ENCODE data around the gene PLK1.

PLK1 gene

GRCh38 chr16:23666571-23667354, 11.9 kb upstream of the PLK1 start:
- Histone ChIP-seq H3K9me3 (no peaks in the 10 kb centered on the region), H3K27me3 (no peaks in the 10 kb centered on the region), H3K36me3 (peaks cover 100% of the 10 kb centered on the region), H3K4me1 (ENCODE audit: control insufficient read depth in 1 of 2, insufficient read depth in 1 of 2, low read depth in 1 of 2, low read length in 1 of 2) (no peaks in the 10 kb centered on the region), H3K4me3 (ENCODE audit: low read depth in 1 of 2, low read length in 1 of 2) (no peak overlapping the region), H3K27ac (no peak overlapping the region)
- TF ChIP-seq, protein P1, sequence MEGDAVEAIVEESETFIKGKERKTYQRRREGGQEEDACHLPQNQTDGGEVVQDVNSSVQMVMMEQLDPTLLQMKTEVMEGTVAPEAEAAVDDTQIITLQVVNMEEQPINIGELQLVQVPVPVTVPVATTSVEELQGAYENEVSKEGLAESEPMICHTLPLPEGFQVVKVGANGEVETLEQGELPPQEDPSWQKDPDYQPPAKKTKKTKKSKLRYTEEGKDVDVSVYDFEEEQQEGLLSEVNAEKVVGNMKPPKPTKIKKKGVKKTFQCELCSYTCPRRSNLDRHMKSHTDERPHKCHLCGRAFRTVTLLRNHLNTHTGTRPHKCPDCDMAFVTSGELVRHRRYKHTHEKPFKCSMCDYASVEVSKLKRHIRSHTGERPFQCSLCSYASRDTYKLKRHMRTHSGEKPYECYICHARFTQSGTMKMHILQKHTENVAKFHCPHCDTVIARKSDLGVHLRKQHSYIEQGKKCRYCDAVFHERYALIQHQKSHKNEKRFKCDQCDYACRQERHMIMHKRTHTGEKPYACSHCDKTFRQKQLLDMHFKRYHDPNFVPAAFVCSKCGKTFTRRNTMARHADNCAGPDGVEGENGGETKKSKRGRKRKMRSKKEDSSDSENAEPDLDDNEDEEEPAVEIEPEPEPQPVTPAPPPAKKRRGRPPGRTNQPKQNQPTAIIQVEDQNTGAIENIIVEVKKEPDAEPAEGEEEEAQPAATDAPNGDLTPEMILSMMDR (IDR thresholded peaks at IDR 0.05): no peak

GRCh38 chr16:23667355-23667659, 11.4 kb upstream of the PLK1 start:
- Histone ChIP-seq H3K9me3 (no peaks in the 10 kb centered on the region), H3K4me3 (ENCODE audit: low read depth in 1 of 2, low read length in 1 of 2) (no peak overlapping the region), H3K36me3 (peaks cover 100% of the 10 kb centered on the region), H3K27me3 (no peaks in the 10 kb centered on the region), H3K4me1 (ENCODE audit: control insufficient read depth in 1 of 2, insufficient read depth in 1 of 2, low read depth in 1 of 2, low read length in 1 of 2) (no peaks in the 10 kb centered on the region), H3K27ac (no peak overlapping the region)
- TF ChIP-seq, protein P1 (IDR thresholded peaks at IDR 0.05): no peak

DNA sequence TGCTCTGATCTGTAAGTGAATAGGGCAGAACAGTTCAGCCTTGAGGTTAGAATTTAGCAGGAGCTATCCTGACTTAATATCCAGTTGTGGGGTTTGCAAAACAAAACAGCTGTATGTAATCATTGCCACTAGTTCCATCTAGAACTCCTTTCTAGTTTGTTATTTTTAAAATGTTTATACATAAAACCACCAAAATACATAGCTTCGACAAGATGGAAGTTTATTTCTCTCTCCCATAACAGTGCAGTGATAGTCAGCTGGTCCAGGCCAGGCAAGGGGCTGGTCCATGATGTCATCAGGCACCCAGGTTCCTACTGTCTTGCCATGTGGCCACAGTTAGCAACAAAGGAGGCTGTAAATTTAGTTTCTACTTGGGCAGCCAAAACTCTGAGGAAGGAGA, 10.5 kb upstream of the PLK1 start:
- no peak overlapping the region for H3K4me3 ChIP-seq (ENCODE audit: low read depth in 1 of 2, low read length in 1 of 2)
- H3K4me1 ChIP-seq (ENCODE audit: control insufficient read depth in 1 of 2, insufficient read depth in 1 of 2, low read depth in 1 of 2, low read length in 1 of 2): no peaks in the 10 kb centered on the region
- peaks cover 96% of the 10 kb centered on the region for H3K36me3 ChIP-seq
- TF ChIP-seq, protein P1 (IDR thresholded peaks at IDR 0.05): no peak
- no peaks in the 10 kb centered on the region for H3K27me3 ChIP-seq
- no peaks in the 10 kb centered on the region for H3K9me3 ChIP-seq
- H3K27ac ChIP-seq: no peak overlapping the region

DNA sequence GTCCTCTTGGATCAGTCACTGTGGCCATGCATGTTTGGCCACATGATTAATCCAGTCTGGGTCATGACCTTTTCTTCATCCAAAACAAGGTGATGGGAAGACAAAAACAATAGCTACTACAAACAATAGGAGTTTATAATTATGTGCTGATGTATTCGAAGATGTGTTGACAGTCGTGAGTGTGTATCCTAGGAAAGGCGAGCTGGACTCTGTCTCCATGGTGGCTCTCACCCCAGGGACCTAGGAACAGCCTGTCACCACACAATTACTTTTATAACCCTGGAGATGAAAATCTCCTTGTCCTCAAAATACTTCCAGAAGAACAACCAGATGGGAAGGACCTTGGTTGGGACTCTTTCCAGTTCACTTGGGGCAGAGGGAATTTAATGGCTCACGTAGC, 9.8 kb upstream of the PLK1 start:
- H3K9me3 ChIP-seq: no peaks in the 10 kb centered on the region
- H3K36me3 ChIP-seq: peaks cover 93% of the 10 kb centered on the region
- H3K27ac ChIP-seq: no peak overlapping the region
- H3K27me3 ChIP-seq: no peaks in the 10 kb centered on the region
- no peak overlapping the region for H3K4me3 ChIP-seq (ENCODE audit: low read depth in 1 of 2, low read length in 1 of 2)
- TF ChIP-seq, protein P1 (IDR thresholded peaks at IDR 0.05): no peak
- H3K4me1 ChIP-seq (ENCODE audit: control insufficient read depth in 1 of 2, insufficient read depth in 1 of 2, low read depth in 1 of 2, low read length in 1 of 2): no peaks in the 10 kb centered on the region

DNA sequence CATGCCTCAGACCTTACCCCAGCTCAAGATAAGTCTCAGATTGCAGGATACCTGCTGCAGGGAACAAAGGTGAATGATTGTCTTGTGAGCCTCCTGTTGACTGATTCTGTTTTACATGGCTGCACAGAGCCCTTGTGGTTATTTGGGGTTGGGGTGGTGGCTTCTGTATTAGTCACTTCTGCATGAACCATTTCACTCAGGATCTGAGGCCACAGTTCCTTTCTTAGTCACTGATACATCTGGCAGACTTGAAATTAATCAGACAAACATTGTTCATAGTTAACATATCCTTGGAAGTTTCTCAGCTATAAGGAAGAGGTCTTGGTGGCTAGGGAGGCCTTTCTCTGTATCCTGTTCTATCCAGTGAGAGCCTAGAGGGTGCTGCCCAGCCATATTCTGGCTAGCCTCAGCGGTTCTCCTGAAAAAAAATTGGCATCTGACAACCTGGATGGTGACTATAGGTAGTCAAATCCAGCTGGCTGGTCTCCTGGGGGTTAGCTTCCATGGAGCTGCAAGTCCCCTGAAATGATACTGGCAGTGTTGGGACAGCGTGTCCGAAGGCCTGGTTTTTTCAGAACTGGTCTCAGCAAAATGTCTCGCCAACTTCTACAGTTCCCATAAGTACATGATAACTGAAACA, 8.4 kb upstream of the PLK1 start:
- no peaks in the 10 kb centered on the region for H3K9me3 ChIP-seq
- H3K4me1 ChIP-seq (ENCODE audit: control insufficient read depth in 1 of 2, insufficient read depth in 1 of 2, low read depth in 1 of 2, low read length in 1 of 2): no peaks in the 10 kb centered on the region
- TF ChIP-seq, protein P1 (IDR thresholded peaks at IDR 0.05): no peak
- H3K4me3 ChIP-seq (ENCODE audit: low read depth in 1 of 2, low read length in 1 of 2): no peak overlapping the region
- H3K36me3 ChIP-seq: peaks cover 93% of the 10 kb centered on the region
- no peaks in the 10 kb centered on the region for H3K27me3 ChIP-seq
- H3K27ac ChIP-seq: no peak overlapping the region

Measured in neutrophil (primary cell).